GM19023 (cell line): Measurements from ENCODE around the gene ZCCHC2.

Experiments
- ATAC-seq: cut with Tn5 transposase; IDR thresholded peaks from one replicate; pipeline ENCODE4 v1.9.1; 2021; ENCODE audit warnings: mild to moderate bottlenecking, moderate library complexity; ENCODE audit not compliant: unreplicated experiment

Gene ZCCHC2

GRCh38 chr18:62509779-62510178 is 13.0 kb upstream of the ZCCHC2 start:
- ATAC-seq: no peak

GRCh38 chr18:62510789-62511188 is 12.0 kb upstream of the ZCCHC2 start:
- ATAC-seq: no peak

DNA sequence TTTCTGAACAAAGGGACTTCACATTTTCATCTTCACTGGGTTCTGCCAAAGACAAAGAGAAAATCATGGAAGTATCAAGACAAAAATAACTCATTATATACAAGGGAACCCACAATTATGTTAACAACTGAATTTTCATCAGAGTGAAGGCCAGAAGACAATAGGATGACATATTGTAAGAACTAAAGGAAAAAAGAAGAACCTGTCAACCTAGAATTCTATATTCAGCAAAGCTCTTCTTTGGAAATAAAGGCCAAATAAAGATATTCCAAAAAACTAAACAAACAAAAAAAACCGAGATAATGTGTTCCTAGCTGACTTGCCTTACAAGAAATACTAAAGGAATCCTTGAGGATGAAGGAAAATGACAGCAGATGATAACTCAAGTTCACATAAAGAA is 10.3 kb upstream of the ZCCHC2 start:
- no peak for ATAC-seq

DNA sequence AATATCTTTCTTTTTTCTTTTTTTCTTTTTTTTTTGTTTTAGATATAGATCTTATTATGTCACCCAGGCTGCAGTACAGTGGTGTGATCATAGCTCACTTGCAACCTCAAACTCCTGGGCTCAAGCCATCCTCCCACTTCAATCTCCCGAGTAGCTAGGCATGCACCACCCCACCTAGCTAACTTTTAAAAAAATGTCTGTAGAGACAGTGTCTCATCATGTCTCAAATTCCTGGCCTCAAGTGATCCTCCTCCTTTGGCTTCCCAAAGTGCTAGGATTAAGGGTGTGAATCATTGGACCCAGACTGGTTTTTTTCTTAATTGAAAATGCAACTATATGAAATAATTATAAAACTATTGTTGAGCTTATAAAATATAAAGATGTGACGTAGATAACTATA is 9.8 kb upstream of the ZCCHC2 start:
- no peak for ATAC-seq

DNA sequence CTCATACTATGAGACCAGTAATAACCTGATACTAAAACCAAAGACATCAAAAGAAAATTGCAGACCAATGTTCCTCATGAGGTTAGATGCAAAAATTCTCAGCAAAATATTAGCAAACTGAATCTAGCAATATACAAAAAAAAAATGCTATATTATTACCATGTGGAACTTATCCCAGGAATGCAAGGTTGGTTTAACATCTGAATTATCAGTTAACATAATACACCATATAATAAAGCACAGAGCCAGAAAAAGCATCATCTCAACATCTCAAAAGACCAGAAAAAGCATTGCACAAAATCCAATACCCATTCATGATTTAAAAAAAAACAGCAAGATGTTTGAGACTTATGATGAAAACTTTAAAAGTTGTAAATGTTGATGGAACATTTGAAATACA is 8.3 kb upstream of the ZCCHC2 start:
- no peak for ATAC-seq

- no peak for ATAC-seq
Measured at GRCh38 chr18:62516242-62516641, 6.6 kb upstream of the ZCCHC2 start.

DNA sequence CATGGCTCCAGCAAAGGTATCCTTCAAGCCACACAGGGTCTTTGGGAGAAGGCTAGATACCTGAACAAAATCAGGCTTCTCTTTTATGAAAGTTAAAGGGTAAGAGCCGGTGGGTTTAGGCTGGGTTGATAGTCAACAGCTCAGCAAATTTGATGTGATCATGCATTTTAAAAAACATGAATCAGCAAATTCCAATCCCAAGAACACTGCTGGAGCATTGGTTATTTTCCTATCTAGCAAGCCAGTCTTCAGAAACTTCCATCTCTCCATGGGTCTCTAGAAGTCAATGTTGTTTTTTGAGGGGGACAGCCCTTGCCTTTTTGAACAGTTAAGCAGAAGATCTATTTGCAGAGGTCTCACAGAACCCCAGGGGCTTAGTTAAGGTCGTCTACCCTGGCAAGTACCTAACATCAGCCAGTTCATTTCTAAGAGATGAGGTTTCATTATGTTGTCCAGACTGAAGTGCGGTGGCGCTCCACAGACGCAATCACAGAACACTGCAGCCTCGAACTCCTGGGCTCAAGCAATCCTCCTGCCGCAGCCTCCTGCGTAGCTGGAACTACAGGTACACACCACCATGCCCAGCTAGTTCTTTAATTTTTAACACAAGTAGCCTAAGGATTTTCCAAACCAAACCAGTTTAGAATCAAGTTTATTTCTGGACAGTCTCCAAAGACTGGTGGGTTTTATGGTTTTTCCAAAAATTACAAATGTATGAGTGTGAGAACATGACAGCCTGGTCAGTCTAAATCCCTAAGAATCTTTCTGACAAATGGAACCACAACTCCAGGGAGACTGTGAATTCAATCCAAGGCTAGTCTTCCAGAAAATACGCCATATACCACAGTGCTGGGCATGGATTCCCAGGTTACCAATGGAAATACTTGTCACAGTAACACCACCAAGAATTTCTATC is 4.1 kb upstream of the ZCCHC2 start:
- no peak for ATAC-seq

DNA sequence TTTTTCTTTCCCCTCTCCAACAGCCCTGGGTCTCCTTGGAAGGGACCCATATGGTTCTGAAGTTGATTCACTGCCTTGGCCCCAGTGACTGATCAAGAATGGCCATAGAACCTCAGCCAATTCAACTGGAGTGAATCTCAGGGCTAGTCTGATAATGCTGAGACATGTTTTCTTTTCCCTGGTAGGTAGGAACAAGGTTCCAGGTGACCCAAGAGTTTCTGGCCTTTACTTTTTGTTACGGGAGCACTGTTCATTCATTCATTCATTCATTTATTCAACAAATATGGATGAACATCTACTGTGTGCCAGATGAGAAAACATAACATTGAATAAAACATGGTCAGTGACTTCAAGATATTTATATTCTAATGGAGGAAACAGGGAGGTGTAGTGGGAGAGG is 3.1 kb upstream of the ZCCHC2 start:
- no peak for ATAC-seq

GRCh38 chr18:62521082-62521481 is 1.7 kb upstream of the ZCCHC2 start:
- no peak for ATAC-seq

DNA sequence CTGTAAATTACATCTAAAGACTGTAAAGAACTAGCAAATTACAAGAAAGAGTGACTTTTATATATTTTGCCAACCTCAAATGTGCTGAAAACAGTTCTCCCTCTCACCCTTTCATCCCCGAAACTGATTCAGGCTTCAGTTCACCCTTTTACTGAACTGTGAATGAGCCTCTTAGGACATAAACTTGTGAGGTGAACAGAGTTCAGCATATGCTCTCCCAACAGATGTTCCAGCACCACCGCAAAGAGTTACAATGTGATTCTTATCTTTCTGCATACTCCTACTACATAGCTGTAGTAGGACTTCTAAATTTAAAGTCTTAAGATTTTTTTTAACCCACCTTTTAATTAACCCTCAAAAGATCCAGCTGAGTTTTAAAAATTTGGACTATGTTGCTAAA is 1.2 kb upstream of the ZCCHC2 start:
- ATAC-seq: no peak

DNA sequence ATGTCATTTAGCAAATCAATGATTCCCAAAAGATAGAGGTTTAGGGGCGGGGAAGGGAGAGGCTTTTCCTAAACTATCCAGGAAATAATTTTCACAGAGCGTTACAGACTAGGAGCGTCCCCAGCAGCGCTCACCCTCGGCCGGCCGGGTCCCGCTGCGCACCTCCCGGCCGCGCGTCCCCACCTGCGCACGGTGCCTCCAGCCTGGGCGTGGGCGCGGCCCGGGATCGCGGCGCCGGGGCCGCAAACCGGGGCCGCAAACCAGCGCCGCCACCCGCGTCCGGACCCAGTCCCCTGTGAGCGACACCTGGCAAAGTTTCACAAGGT is 684 bp upstream of the ZCCHC2 start:
- ATAC-seq: peak; percentile 4

- peak; percentile 41 for ATAC-seq
Measured at GRCh38 chr18:62523255-62523588, 397 bp downstream of the ZCCHC2 start.

GRCh38 chr18:62523631-62524439 is 1.0 kb downstream of the ZCCHC2 start:
- no peak for ATAC-seq

GRCh38 chr18:62524440-62525200 is 1.8 kb downstream of the ZCCHC2 start:
- ATAC-seq: peak; percentile 7

DNA sequence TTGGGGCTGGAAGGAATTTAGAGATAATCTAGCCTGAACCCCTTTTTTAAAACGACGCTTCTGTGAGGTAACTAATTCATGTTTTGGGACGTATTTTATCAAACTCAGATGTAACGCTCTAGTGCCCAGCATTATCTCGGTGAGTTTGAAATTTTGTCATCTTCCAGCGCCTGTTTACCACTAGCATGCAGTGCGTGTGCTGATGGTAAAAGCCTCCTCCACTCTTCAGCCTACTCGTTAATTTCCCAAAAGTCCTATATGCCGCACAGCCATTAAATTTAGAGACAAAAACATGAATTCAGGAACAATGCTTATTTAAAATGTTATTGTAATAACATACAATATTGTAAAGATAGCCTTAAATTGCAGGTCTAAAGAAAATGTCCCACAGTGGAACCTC is 2.8 kb downstream of the ZCCHC2 start:
- ATAC-seq: no peak

DNA sequence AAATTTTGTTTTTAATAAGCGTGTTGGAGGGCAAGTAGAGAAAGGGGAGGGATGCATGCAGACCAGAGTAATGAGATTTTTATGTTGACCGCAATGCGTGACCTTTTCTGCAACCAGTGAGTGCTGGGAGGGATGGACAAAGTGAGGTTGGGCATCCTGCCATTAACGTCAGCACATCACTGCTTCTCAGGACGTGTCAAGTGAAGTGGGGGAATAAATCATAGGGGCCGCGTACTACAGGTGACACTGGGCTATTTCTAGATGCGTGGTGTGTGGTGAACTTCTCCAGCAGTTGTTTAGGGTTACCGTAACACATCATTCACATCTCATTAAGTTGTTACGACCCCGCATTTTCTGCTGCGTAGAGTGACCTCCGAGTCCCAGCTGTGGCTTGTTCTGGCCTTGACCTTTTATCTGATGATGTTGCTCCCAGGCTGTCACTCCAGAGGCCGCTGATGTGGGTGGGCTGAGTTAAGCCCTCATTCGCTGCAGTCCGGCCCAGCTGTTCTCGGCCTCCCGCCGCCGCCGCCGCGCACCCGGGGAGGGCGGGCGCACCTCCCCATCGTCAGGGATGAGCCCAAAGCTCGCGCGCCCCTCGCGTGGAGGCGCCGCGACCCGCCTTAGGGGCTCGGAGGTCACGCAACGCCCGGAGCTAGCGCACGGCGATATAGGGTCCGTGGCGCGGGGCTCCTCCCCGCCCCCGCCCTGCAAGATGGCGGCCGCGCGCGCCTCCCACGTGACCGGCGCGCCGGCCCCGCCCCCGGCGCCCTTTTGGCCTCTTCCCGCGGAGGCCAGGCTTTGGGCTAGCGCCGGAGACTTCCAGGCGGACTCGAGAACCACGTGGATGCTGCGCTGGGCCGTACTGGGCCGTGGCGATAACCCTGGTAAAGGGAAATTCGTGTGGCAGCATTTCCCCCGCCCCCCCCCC is 3.5 kb downstream of the ZCCHC2 start:
- ATAC-seq: peak; percentile 19

DNA sequence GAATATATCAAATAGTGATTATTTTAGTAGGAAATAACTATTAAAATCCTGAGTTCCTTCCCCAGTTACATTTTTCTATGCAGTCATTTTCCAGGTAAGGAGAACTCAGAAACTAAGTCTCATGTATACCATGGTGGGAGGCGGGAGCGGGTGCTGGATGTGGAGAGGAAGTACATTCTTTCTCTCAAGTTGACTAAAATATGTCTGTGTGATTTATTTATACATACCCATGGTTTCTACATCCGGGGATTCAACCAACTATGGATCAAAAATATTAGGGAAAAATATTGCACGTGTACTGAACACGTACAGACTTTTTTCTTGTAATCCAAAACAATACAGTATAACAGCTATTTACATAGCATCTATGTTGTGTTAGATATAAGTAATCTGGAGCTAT is 6.8 kb downstream of the ZCCHC2 start:
- no peak for ATAC-seq

GRCh38 chr18:62531078-62531477 is 8.3 kb downstream of the ZCCHC2 start:
- no peak for ATAC-seq

DNA sequence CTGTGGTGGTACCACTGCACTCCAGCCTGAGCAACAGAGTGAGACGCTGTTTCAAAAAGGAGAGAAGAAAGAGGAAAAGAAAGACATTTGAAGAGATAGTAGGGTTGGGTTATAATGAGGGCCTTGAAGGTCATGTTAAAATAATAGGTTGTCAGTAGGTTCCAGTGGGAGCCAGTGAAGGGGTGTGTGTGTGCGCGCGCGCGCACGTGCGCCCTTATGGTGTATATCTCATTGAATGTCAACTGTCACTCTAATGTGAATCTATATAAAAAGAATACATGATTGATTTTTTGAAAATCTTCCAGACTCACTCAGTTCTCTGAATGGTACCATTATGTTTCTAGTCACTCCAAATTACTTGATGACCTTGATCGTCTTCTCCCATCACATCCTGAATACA is 9.1 kb downstream of the ZCCHC2 start:
- no peak for ATAC-seq

DNA sequence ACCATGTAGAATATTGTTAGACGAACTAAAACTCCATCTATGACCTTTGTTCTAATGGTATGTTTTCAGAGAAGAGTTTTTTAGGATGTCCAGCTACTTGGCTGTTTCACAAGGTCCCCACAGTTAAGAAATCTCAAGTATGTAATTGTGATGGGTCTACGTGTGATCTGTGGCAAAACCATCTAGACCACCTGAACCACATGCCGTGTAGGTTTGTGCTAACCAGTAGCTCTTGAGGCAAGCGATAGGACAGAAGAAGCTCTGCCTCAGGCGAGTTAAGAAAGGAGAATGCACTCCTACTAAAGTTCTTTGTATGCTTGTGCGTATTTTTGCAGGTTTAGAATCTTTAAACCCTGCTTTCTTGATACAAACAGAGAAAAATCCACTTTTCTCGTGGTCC is 13.2 kb downstream of the ZCCHC2 start:
- no peak for ATAC-seq
